Measurements from ENCODE around the gene ME3. TPM values are rescaled to one million over a fixed set of nuclear protein-coding genes. Genes with fewer than 3 reads are reported as not detected.

ME3 gene
- total RNA-seq, 6 experiments from 2014 or later, result 1.9 to 8.5 (median 4.6) TPM

DNA sequence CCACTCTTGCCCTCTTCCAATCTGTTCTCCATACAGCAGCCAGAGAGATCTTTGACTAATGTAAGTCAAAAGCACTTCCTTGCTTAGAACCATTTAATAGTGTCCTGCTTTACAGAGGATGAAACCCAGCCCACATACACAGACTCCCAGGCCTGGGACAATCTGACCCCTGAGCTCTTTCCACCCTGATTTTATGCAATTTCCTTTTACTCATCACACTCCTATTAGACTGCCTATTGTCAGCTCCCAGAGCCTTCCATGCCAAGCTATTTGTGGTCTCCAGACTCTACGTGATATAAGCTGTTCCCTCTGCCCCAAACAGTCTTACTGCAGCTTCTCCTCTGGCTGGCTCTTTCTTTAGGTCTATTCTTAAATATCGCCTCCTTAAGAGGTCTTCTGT is 28.1 kb downstream of the ME3 start:
- ATAC-seq (peak in 2 of 4 donors; percentile 20 to 38), DNase-seq (no peak)
- Histone ChIP-seq H3K9me3 (no peaks in the 10 kb centered on the region), H3K27me3 (no peaks in the 10 kb centered on the region), H3K27ac (no peak overlapping the region), H3K36me3 (no peaks in the 10 kb centered on the region), H3K4me1 (no peaks in the 10 kb centered on the region), H3K4me3 (no peak overlapping the region)
- no peak for TF ChIP-seq POLR2A (IDR thresholded peaks at IDR 0.05)
- TF ChIP-seq, protein P1, sequence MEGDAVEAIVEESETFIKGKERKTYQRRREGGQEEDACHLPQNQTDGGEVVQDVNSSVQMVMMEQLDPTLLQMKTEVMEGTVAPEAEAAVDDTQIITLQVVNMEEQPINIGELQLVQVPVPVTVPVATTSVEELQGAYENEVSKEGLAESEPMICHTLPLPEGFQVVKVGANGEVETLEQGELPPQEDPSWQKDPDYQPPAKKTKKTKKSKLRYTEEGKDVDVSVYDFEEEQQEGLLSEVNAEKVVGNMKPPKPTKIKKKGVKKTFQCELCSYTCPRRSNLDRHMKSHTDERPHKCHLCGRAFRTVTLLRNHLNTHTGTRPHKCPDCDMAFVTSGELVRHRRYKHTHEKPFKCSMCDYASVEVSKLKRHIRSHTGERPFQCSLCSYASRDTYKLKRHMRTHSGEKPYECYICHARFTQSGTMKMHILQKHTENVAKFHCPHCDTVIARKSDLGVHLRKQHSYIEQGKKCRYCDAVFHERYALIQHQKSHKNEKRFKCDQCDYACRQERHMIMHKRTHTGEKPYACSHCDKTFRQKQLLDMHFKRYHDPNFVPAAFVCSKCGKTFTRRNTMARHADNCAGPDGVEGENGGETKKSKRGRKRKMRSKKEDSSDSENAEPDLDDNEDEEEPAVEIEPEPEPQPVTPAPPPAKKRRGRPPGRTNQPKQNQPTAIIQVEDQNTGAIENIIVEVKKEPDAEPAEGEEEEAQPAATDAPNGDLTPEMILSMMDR (IDR thresholded peaks at IDR 0.05), result no peak
- 80% methylated on average over 2 of the region's 2 CpGs for WGBS (ENCODE audit: insufficient coverage, low coverage, low lambda C conversion rate, missing lambda C conversion rate)
- intact Hi-C loops (cut with DNase I), result no loop called here

DNA sequence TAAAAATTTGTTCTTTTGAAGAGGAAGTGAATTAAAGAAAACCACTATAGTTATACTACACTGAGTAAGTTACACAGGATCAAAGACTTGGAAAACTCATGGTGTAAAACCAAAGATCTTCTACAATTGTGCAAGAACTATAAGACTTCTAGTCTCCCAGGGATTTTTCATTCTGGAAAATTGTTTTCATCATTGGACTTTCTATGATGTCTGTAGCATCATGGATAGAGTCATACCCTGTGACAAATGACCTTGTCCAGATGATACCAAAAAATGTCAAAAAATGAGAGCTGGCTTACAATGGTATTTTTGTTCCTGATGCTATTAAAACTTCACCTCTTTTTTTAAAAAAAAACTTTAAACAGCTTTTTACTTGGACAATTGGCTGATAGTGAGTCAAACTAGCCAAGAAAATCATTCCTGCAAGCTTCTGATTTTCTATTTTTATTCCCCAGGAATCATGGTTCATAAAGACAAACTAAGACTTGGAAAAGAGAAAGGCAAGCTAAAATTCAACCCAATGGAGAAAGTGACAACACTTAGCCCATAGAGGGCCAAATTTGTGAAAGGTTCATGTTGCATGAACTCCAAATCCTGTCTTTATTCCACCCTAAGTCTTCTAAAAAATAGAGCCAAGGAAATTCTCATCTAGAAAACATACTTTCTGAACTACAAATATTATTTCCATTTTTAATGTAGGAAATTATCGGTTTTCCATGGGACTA is 30.7 kb downstream of the ME3 start:
- TF ChIP-seq, protein P1 (IDR thresholded peaks at IDR 0.05), result no peak
- no peak for TF ChIP-seq POLR2A (IDR thresholded peaks at IDR 0.05)
- no peak for DNase-seq
- Histone ChIP-seq H3K27me3 (no peaks in the 10 kb centered on the region), H3K27ac (no peak overlapping the region), H3K4me1 (no peaks in the 10 kb centered on the region), H3K36me3 (no peaks in the 10 kb centered on the region), H3K4me3 (no peak overlapping the region), H3K9me3 (no peaks in the 10 kb centered on the region)
- ATAC-seq, result no peak
- intact Hi-C loops (cut with DNase I), result no loop called here
- 93% methylated on average over 1 of the region's 1 CpG for WGBS (ENCODE audit: insufficient coverage, low coverage, low lambda C conversion rate, missing lambda C conversion rate)

DNA sequence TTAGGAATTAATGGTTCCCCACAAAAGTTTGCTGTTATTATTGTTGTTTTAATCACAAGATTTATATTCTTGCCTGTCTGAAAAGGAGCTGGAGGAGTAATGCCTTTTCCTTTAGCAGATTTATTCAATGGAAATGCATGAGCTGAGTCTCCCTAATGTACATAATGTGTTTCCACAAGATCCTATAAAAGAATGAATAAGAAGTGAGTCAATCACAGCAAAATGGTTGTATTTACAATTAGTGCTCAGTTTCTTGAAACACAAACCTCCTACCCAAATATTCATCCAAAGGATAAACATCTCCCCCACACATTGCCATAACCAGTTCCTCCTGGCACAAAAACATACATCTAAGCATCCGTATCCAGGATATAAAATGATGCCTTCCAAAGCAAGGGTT is 33.3 kb downstream of the ME3 start:
- TF ChIP-seq, protein P1 (IDR thresholded peaks at IDR 0.05), result no peak
- no peak for TF ChIP-seq POLR2A (IDR thresholded peaks at IDR 0.05)
- H3K9me3 ChIP-seq, result no peaks in the 10 kb centered on the region
- WGBS (ENCODE audit: insufficient coverage, low coverage, low lambda C conversion rate, missing lambda C conversion rate), result 100% methylated on average over 1 of the region's 1 CpG
- no peak overlapping the region for H3K27ac ChIP-seq
- intact Hi-C loops (cut with DNase I), result no loop called here
- no peak for ATAC-seq
- H3K4me1 ChIP-seq, result no peaks in the 10 kb centered on the region
- no peaks in the 10 kb centered on the region for H3K36me3 ChIP-seq
- DNase-seq, result no peak
- no peak overlapping the region for H3K4me3 ChIP-seq
- H3K27me3 ChIP-seq, result no peaks in the 10 kb centered on the region

DNA sequence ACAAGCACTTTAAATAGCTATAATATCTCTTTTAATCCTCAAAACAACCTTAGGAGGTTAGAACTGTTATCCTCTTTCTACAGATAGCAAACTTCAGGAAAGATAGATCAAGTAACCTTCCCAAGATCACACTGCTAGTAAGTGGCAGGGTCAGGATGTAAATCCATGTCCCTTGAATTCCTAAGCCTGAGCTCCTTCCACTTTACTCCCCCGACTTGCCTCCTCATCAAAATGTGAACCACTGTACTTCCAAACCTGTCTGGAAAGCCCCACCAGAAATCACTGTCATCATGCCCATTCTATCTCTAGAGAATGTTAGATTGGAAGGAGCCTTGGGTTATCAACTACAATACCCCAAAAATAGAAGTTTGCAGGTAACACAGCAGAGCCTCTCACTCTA is 33.7 kb downstream of the ME3 start:
- TF ChIP-seq, protein P1 (IDR thresholded peaks at IDR 0.05), result no peak
- no peak for TF ChIP-seq POLR2A (IDR thresholded peaks at IDR 0.05)
- DNase-seq, result no peak
- intact Hi-C loops (cut with DNase I), result no loop called here

More for the DNA sequence above, 33.7 kb downstream of the ME3 start:
- Histone ChIP-seq H3K4me3 (no peak overlapping the region), H3K4me1 (no peaks in the 10 kb centered on the region), H3K36me3 (no peaks in the 10 kb centered on the region), H3K27me3 (no peaks in the 10 kb centered on the region), H3K27ac (no peak overlapping the region), H3K9me3 (no peaks in the 10 kb centered on the region)
- 100% methylated on average over 1 of the region's 1 CpG for whole genome bisulfite sequencing (ENCODE audit: insufficient coverage, low coverage, low lambda C conversion rate, missing lambda C conversion rate)
- no peak for ATAC-seq

Data from right lobe of liver (tissue), 6 donors.